Measurements from ENCODE around the gene RALGAPA2.
"Not testable (repeated sequence)": the region's sequence is repeated elsewhere in the genome, so short reads cannot be mapped to it uniquely, and the experiment has no call there.

The RALGAPA2 gene

DNA sequence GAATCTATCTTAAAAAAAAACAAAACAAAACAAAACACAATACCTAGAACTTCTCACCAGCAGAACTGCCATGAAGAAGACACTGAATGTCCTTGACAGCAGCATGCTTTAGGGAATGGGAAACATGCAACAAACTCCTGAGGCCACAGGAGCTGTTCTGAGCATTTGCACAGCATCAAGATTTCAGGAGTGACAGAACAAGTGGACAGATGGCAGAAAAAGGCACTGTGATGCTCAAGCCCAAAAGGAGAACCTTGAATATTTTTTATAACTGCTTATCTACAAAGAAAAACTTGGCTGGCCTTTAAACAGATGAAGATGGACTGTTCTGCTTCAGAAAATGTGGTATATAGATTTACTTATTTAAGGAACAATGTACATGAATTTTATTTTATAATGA is 158.9 kb downstream of the RALGAPA2 start:
- H3K9ac ChIP-seq (ENCODE audit: low read depth in 1 of 2, low read length in 2 of 2) = no peak overlapping the region
- no peaks in the 10 kb centered on the region for H3K27me3 ChIP-seq (ENCODE audit: control insufficient read depth in 2 of 2, insufficient read depth in 2 of 2, low read length in 2 of 2)
- H3K27ac ChIP-seq (ENCODE audit: low read depth in 2 of 2, low read length in 2 of 2) = no peak overlapping the region
- no peaks in the 10 kb centered on the region for H3K9me3 ChIP-seq (ENCODE audit: control insufficient read depth in 2 of 2, low read length in 2 of 2)
- H3K4me3 ChIP-seq (ENCODE audit: low read length in 2 of 2) = no peak overlapping the region
- peaks cover 6 to 8% of the 10 kb centered on the region in 2 donors for H3K36me3 ChIP-seq (ENCODE audit: control insufficient read depth in 2 of 2, insufficient read depth in 2 of 2, low read length in 2 of 2)
- peaks cover 11 to 17% of the 10 kb centered on the region in 2 donors for H3K4me1 ChIP-seq (ENCODE audit: control insufficient read depth in 2 of 2, insufficient read depth in 2 of 2, low read length in 2 of 2)

DNA sequence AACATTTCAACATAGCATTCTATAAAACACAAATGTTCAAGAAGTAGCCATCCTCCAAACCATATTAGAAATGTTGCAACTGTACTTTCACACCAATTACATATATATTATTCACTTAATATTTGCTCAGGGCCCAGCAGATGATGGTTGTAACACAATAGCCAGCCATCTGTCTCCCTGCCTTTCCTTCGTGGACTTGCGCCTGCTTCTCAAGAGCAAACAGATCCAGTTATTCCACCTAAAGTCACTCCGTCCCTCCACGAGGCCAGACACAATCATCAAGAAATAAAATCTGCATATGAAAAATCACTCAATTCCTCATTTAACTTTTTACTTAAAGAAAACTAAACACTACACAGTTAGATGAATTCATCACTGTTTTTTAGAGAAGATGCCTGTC is 160.4 kb downstream of the RALGAPA2 start:
- H3K4me1 ChIP-seq (ENCODE audit: control insufficient read depth in 2 of 2, insufficient read depth in 2 of 2, low read length in 2 of 2) = peaks cover 16 to 21% of the 10 kb centered on the region in 2 donors
- peaks cover 6 to 8% of the 10 kb centered on the region in 2 donors for H3K36me3 ChIP-seq (ENCODE audit: control insufficient read depth in 2 of 2, insufficient read depth in 2 of 2, low read length in 2 of 2)
- H3K9me3 ChIP-seq (ENCODE audit: control insufficient read depth in 2 of 2, low read length in 2 of 2) = no peaks in the 10 kb centered on the region
- no peak overlapping the region for H3K4me3 ChIP-seq (ENCODE audit: low read length in 2 of 2)
- H3K27me3 ChIP-seq (ENCODE audit: control insufficient read depth in 2 of 2, insufficient read depth in 2 of 2, low read length in 2 of 2) = no peaks in the 10 kb centered on the region
- no peak overlapping the region for H3K9ac ChIP-seq (ENCODE audit: low read depth in 1 of 2, low read length in 2 of 2)
- H3K27ac ChIP-seq (ENCODE audit: low read depth in 2 of 2, low read length in 2 of 2) = no peak overlapping the region

DNA sequence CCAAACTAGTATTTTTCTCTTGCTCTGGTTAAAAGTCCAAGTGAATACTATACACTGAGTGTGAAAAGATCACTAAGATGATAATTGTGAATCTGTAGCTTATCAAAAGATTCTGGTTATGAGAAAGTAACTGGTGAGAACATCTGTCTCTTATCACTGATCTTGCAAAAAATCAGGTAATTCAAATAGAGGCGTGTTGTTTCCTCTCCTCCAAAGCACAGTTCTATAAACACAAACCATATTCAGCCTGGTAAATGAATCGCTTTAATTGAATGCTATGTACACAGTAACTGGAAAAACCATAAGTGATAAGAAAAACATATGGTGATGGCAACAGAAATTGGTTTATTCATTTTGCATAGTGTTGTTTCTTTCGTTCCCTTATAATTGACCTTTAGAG is 161.0 kb downstream of the RALGAPA2 start:
- Histone ChIP-seq H3K27me3 (ENCODE audit: control insufficient read depth in 2 of 2, insufficient read depth in 2 of 2, low read length in 2 of 2) (no peaks in the 10 kb centered on the region), H3K9ac (ENCODE audit: low read depth in 1 of 2, low read length in 2 of 2) (no peak overlapping the region), H3K4me3 (ENCODE audit: low read length in 2 of 2) (no peak overlapping the region), H3K9me3 (ENCODE audit: control insufficient read depth in 2 of 2, low read length in 2 of 2) (no peaks in the 10 kb centered on the region), H3K4me1 (ENCODE audit: control insufficient read depth in 2 of 2, insufficient read depth in 2 of 2, low read length in 2 of 2) (peaks cover 16 to 23% of the 10 kb centered on the region in 2 donors), H3K36me3 (ENCODE audit: control insufficient read depth in 2 of 2, insufficient read depth in 2 of 2, low read length in 2 of 2) (peaks cover 4 to 10% of the 10 kb centered on the region in 2 donors), H3K27ac (ENCODE audit: low read depth in 2 of 2, low read length in 2 of 2) (no peak overlapping the region)

DNA sequence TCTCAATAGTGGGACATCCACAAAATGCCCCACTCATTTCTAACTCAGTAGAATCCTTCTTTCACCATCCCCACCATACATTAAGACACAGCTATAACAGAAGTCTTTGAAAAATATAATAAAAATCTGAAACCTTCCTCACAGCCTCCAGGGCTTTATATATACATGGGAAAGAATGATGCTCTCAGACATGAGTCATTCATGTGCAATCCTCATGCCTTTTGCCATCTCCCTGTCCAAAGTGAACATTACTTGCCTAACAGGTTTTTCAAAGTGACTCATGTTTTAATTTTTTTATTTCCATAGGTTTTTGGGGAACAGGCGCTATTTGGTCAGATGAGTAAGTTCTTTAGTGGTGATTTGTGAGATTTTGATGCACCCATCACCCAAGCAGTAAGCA is 162.7 kb downstream of the RALGAPA2 start:
- no peaks in the 10 kb centered on the region for H3K27me3 ChIP-seq (ENCODE audit: control insufficient read depth in 2 of 2, insufficient read depth in 2 of 2, low read length in 2 of 2)
- H3K4me3 ChIP-seq (ENCODE audit: low read length in 2 of 2) = no peak overlapping the region
- H3K9ac ChIP-seq (ENCODE audit: low read depth in 1 of 2, low read length in 2 of 2) = no peak overlapping the region
- H3K9me3 ChIP-seq (ENCODE audit: control insufficient read depth in 2 of 2, low read length in 2 of 2) = no peaks in the 10 kb centered on the region
- no peak overlapping the region for H3K27ac ChIP-seq (ENCODE audit: low read depth in 2 of 2, low read length in 2 of 2)
- H3K4me1 ChIP-seq (ENCODE audit: control insufficient read depth in 2 of 2, insufficient read depth in 2 of 2, low read length in 2 of 2) = peaks cover 16 to 23% of the 10 kb centered on the region in 2 donors
- peaks cover 5 to 11% of the 10 kb centered on the region in 2 donors for H3K36me3 ChIP-seq (ENCODE audit: control insufficient read depth in 2 of 2, insufficient read depth in 2 of 2, low read length in 2 of 2)

DNA sequence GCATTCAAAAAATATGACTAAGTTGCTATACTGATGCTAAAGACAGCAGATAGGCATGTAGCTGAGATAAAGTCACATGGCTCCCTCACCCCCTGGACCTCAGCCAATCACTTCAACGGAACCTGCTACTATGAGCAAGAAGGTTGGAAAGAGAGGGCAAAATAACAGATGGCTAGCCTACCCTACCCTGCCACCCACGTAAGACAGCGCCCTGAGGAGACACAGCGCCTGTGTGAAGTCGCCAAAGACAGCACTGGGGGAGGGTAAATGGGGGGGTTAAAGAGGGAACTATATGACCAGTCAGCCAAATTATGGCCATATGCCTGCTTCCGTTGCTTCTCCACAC is 163.2 kb downstream of the RALGAPA2 start:
- H3K4me1 ChIP-seq (ENCODE audit: control insufficient read depth in 2 of 2, insufficient read depth in 2 of 2, low read length in 2 of 2) = peaks cover 16 to 23% of the 10 kb centered on the region in 2 donors
- H3K9ac ChIP-seq (ENCODE audit: low read depth in 1 of 2, low read length in 2 of 2) = no peak overlapping the region
- no peak overlapping the region for H3K27ac ChIP-seq (ENCODE audit: low read depth in 2 of 2, low read length in 2 of 2)

DNA sequence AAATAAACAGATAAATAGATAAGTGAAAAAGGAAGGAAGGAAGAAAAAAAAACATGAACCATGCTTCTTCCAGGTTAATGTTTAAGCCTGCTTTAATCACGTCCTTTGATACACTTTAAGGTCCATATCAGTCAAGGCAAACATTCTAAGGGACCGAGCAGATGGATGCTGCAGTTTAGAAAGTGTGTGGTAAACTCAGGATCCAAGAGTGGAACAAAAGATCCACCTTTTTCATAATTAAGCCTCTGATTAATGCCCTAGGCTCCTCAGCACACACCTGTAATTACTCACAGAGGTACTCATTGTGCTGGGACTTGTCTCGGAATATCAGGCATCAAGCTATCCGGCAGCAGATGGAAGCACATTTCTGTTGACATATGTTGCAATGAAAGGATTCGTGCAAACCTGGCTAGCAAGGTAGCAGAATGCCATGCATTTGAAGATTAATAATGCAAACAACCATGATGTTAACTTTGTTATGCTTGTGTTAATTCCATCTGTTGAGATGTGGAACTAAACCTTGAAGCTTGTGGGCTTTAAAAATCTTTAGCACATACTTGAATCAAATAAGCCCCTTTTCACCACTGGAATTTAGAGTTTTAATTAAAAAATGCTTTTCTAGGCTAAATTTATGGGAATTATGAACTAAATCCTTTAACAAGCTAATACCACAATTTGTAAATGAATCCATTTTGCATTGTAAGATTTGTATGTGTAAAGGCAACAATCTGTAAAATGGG is 163.7 kb downstream of the RALGAPA2 start:
- Histone ChIP-seq H3K9me3 (ENCODE audit: control insufficient read depth in 2 of 2, low read length in 2 of 2) (no peaks in the 10 kb centered on the region), H3K27ac (ENCODE audit: low read depth in 2 of 2, low read length in 2 of 2) (no peak overlapping the region), H3K36me3 (ENCODE audit: control insufficient read depth in 2 of 2, insufficient read depth in 2 of 2, low read length in 2 of 2) (peaks cover 5 to 13% of the 10 kb centered on the region in 2 donors)

More for the DNA sequence above, 163.2 kb downstream of the RALGAPA2 start:
- Histone ChIP-seq H3K27me3 (ENCODE audit: control insufficient read depth in 2 of 2, insufficient read depth in 2 of 2, low read length in 2 of 2) (no peaks in the 10 kb centered on the region), H3K9me3 (ENCODE audit: control insufficient read depth in 2 of 2, low read length in 2 of 2) (no peaks in the 10 kb centered on the region), H3K36me3 (ENCODE audit: control insufficient read depth in 2 of 2, insufficient read depth in 2 of 2, low read length in 2 of 2) (peaks cover 5 to 13% of the 10 kb centered on the region in 2 donors), H3K4me3 (ENCODE audit: low read length in 2 of 2) (no peak overlapping the region)

DNA sequence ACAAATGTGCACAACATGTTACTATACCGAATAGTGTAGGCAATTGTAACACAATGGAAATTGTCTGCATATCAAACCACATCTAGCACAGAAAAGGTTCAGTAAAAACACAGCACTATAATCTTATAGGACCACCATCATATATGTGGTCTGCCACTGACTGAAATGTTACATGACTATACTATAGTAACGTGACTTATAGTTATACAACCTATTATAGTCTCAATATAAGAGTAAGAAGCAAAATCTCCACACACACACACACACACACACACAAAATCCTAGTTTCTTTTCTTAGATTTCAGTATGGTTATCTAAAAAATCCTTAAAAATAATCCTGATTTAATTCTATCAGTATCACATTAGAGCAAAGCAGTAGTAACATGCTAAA is 164.6 kb downstream of the RALGAPA2 start:
- H3K9ac ChIP-seq (ENCODE audit: low read depth in 1 of 2, low read length in 2 of 2) = no peak overlapping the region
- H3K27me3 ChIP-seq (ENCODE audit: control insufficient read depth in 2 of 2, insufficient read depth in 2 of 2, low read length in 2 of 2) = no peaks in the 10 kb centered on the region
- no peak overlapping the region for H3K27ac ChIP-seq (ENCODE audit: low read depth in 2 of 2, low read length in 2 of 2)
- peaks cover 16 to 23% of the 10 kb centered on the region in 2 donors for H3K4me1 ChIP-seq (ENCODE audit: control insufficient read depth in 2 of 2, insufficient read depth in 2 of 2, low read length in 2 of 2)
- H3K4me3 ChIP-seq (ENCODE audit: low read length in 2 of 2) = no peak overlapping the region
- H3K36me3 ChIP-seq (ENCODE audit: control insufficient read depth in 2 of 2, insufficient read depth in 2 of 2, low read length in 2 of 2) = peaks cover 5 to 13% of the 10 kb centered on the region in 2 donors
- no peaks in the 10 kb centered on the region for H3K9me3 ChIP-seq (ENCODE audit: control insufficient read depth in 2 of 2, low read length in 2 of 2)

More for the DNA sequence above, 163.7 kb downstream of the RALGAPA2 start:
- H3K27me3 ChIP-seq (ENCODE audit: control insufficient read depth in 2 of 2, insufficient read depth in 2 of 2, low read length in 2 of 2) = no peaks in the 10 kb centered on the region
- H3K4me3 ChIP-seq (ENCODE audit: low read length in 2 of 2) = no peak overlapping the region
- H3K4me1 ChIP-seq (ENCODE audit: control insufficient read depth in 2 of 2, insufficient read depth in 2 of 2, low read length in 2 of 2) = peaks cover 16 to 23% of the 10 kb centered on the region in 2 donors
- no peak overlapping the region for H3K9ac ChIP-seq (ENCODE audit: low read depth in 1 of 2, low read length in 2 of 2)

DNA sequence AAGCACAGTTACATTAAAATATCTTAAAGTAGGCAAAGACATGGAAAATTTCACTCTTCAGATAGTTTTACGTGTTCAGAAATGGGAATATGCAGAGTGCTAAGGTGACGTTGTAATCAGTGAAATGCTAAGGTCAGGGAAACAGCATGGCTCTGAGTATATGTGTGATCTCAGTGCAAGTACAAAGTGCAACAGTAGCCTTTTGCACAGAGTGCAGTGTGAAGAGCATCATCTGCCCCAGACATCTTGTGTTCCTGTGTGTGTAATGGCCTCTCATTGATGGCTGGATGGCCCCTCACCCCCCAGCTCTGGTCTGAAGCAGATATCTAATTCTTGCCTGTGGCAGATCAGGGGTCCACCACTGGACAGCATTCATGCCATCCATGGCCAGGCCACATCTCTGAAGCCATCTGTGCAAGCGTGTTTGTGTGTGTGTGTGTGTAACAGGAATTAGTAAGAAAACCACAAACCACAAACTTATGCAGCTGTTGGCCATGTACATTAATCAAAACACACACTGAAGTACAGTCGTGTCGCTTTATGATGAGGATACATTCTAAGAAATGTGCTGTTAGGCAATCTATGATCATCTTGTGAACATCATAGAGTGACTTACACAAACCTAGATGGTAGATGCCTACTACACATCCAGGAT is 165.1 kb downstream of the RALGAPA2 start:
- H3K27me3 ChIP-seq (ENCODE audit: control insufficient read depth in 2 of 2, insufficient read depth in 2 of 2, low read length in 2 of 2) = no peaks in the 10 kb centered on the region
- peaks cover 16 to 23% of the 10 kb centered on the region in 2 donors for H3K4me1 ChIP-seq (ENCODE audit: control insufficient read depth in 2 of 2, insufficient read depth in 2 of 2, low read length in 2 of 2)
- H3K9me3 ChIP-seq (ENCODE audit: control insufficient read depth in 2 of 2, low read length in 2 of 2) = no peaks in the 10 kb centered on the region
- no peak overlapping the region for H3K4me3 ChIP-seq (ENCODE audit: low read length in 2 of 2)
- no peak overlapping the region for H3K27ac ChIP-seq (ENCODE audit: low read depth in 2 of 2, low read length in 2 of 2)
- H3K36me3 ChIP-seq (ENCODE audit: control insufficient read depth in 2 of 2, insufficient read depth in 2 of 2, low read length in 2 of 2) = peaks cover 5 to 13% of the 10 kb centered on the region in 2 donors
- no peak overlapping the region for H3K9ac ChIP-seq (ENCODE audit: low read depth in 1 of 2, low read length in 2 of 2)

DNA sequence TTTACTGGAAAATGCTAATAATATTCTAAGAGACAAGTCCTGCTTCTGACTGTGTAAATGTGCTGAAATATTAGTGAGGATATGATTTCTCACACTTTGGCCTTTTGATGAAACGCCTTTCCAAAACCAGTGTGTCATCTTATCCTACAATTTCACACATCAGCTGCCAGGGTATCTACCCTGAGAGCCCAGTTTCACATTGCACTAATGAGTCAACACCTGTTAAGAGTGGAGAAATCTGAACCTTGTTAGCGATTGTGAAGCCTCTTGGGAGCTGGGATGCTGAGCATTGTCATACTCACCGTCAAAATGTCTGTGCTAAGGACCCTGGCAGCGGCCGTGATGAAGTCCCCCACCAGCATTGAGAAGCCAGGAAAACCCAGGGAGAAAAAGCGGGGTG is 166.0 kb downstream of the RALGAPA2 start:
- no peaks in the 10 kb centered on the region for H3K27me3 ChIP-seq (ENCODE audit: control insufficient read depth in 2 of 2, insufficient read depth in 2 of 2, low read length in 2 of 2)
- H3K4me1 ChIP-seq (ENCODE audit: control insufficient read depth in 2 of 2, insufficient read depth in 2 of 2, low read length in 2 of 2) = peaks cover 16 to 17% of the 10 kb centered on the region in 2 donors
- no peak overlapping the region for H3K9ac ChIP-seq (ENCODE audit: low read depth in 1 of 2, low read length in 2 of 2)
- H3K9me3 ChIP-seq (ENCODE audit: control insufficient read depth in 2 of 2, low read length in 2 of 2) = no peaks in the 10 kb centered on the region
- H3K4me3 ChIP-seq (ENCODE audit: low read length in 2 of 2) = no peak overlapping the region
- no peak overlapping the region for H3K27ac ChIP-seq (ENCODE audit: low read depth in 2 of 2, low read length in 2 of 2)
- peaks cover 5 to 13% of the 10 kb centered on the region in 2 donors for H3K36me3 ChIP-seq (ENCODE audit: control insufficient read depth in 2 of 2, insufficient read depth in 2 of 2, low read length in 2 of 2)

DNA sequence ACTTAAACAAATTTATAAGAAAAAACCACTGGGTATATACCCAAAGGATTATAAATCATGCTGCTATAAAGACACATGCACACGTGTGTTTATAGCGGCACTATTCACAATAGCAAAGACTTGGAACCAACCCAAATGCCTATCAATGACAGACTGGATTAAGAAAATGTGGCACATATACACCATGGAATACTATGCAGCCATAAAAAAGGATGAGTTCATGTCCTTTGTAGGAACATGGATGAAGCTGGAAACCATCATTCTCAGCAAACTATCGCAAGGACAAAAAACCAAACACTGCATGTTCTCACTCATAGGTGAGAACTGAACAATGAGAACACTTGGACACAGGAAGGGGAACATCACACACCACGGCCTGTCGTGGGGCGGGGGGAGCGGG is 169.1 kb downstream of the RALGAPA2 start:
- not testable (repeated sequence) for H3K27ac ChIP-seq (ENCODE audit: low read depth in 2 of 2, low read length in 2 of 2); H3K4me1 ChIP-seq (ENCODE audit: control insufficient read depth in 2 of 2, insufficient read depth in 2 of 2, low read length in 2 of 2); H3K27me3 ChIP-seq (ENCODE audit: control insufficient read depth in 2 of 2, insufficient read depth in 2 of 2, low read length in 2 of 2); H3K9ac ChIP-seq (ENCODE audit: low read depth in 1 of 2, low read length in 2 of 2); H3K9me3 ChIP-seq (ENCODE audit: control insufficient read depth in 2 of 2, low read length in 2 of 2); H3K4me3 ChIP-seq (ENCODE audit: low read length in 2 of 2)
- peaks cover 8 to 13% of the 10 kb centered on the region in 2 donors for H3K36me3 ChIP-seq (ENCODE audit: control insufficient read depth in 2 of 2, insufficient read depth in 2 of 2, low read length in 2 of 2)
